H9 (cell line): Measurements from ENCODE around the gene OAF. TPM values are rescaled to one million over a fixed set of nuclear protein-coding genes. Genes with fewer than 3 reads are reported as not detected.

Experiments used
- DNase-seq: peaks from one replicate; pipeline ENCODE4 v3.0.0-alpha.2; 2017
- H2AFZ ChIP-seq: one replicate; pipeline ENCODE4 v1.6.1; 2013; ENCODE audit warnings: mild to moderate bottlenecking, low read length, control low read depth, moderate library complexity
- H2AK5ac ChIP-seq: 2 replicates; pipeline ENCODE4 v1.6.1; 2013; ENCODE audit warnings: low read length, control low read depth, mixed read lengths; ENCODE audit not compliant: insufficient read length
- H2BK120ac ChIP-seq: one replicate; pipeline ENCODE4 v1.6.1; 2013; ENCODE audit warnings: low read depth, mild to moderate bottlenecking, low read length, control low read depth, inconsistent platforms; ENCODE audit not compliant: poor library complexity, severe bottlenecking
- H2BK12ac ChIP-seq: 2 replicates; pipeline ENCODE4 v1.6.1; 2013; ENCODE audit warnings: low read length, control low read depth, mixed read lengths, low read depth; ENCODE audit not compliant: insufficient read length
- H2BK15ac ChIP-seq: 2 replicates; pipeline ENCODE4 v1.6.1; 2013; ENCODE audit warnings: low read depth, low read length, control low read depth
- H2BK20ac ChIP-seq: one replicate; pipeline ENCODE4 v1.6.1; 2013; ENCODE audit warnings: low read depth, mild to moderate bottlenecking, low read length, control low read depth, inconsistent platforms; ENCODE audit not compliant: poor library complexity, severe bottlenecking
- H2BK5ac ChIP-seq: 2 replicates; pipeline ENCODE4 v1.6.1; 2013; ENCODE audit warnings: low read length, control low read depth, mixed read lengths; ENCODE audit not compliant: insufficient read length
- H3K14ac ChIP-seq: 2 replicates; pipeline ENCODE4 v1.6.1; 2013; ENCODE audit warnings: low read length, control low read depth; ENCODE audit not compliant: insufficient read depth
- H3K18ac ChIP-seq: 2 replicates; pipeline ENCODE4 v1.6.1; 2013; ENCODE audit warnings: low read depth, mild to moderate bottlenecking, mixed read lengths, low read length, control low read depth; ENCODE audit not compliant: insufficient read length
- H3K23ac ChIP-seq: 2 replicates; pipeline ENCODE4 v1.6.1; 2013; ENCODE audit warnings: low read length, control low read depth, mixed read lengths, low read depth; ENCODE audit not compliant: insufficient read length
- H3K23me2 ChIP-seq: 2 replicates; pipeline ENCODE4 v1.6.1; 2013; ENCODE audit warnings: low read depth, mild to moderate bottlenecking, mixed read lengths, low read length, control low read depth; ENCODE audit not compliant: insufficient read length, poor library complexity, severe bottlenecking
- H3K27ac ChIP-seq: 2 replicates; pipeline ENCODE4 v1.5.1; 2013; ENCODE audit warnings: low read length, control low read depth, mixed read lengths, low read depth; ENCODE audit not compliant: insufficient read length
- H3K27me3 ChIP-seq: 2 replicates; pipeline ENCODE4 v1.6.1; 2013; ENCODE audit warnings: low read length, control low read depth, inconsistent platforms; ENCODE audit not compliant: insufficient read depth
- H3K4ac ChIP-seq: 2 replicates; pipeline ENCODE4 v1.6.1; 2013; ENCODE audit warnings: low read depth, mild to moderate bottlenecking, control low read depth, inconsistent platforms, low read length, moderate library complexity
- H3K4me1 ChIP-seq: 2 replicates; pipeline ENCODE4 v1.6.1; 2013; ENCODE audit warnings: low read length, control low read depth, inconsistent platforms; ENCODE audit not compliant: insufficient read depth
- H3K4me2 ChIP-seq: 2 replicates; pipeline ENCODE4 v1.6.1; 2013; ENCODE audit warnings: low read length, control low read depth, mixed read lengths; ENCODE audit not compliant: insufficient read length, insufficient read depth
- H3K56ac ChIP-seq: 2 replicates; pipeline ENCODE4 v1.6.1; 2013; ENCODE audit warnings: low read depth, mild to moderate bottlenecking, mixed read lengths, low read length, control low read depth; ENCODE audit not compliant: insufficient read length
- H3K79me1 ChIP-seq: 2 replicates; pipeline ENCODE4 v1.6.1; 2013; ENCODE audit warnings: low read depth, mild to moderate bottlenecking, moderate library complexity, low read length, control low read depth, inconsistent platforms; ENCODE audit not compliant: insufficient read depth, poor library complexity, severe bottlenecking
- H3K79me2 ChIP-seq: 2 replicates; pipeline ENCODE4 v1.6.1; 2013; ENCODE audit warnings: low read length, control low read depth, inconsistent platforms; ENCODE audit not compliant: insufficient read depth
- H3K9ac ChIP-seq: 2 replicates; pipeline ENCODE4 v1.6.1; 2013; ENCODE audit warnings: low read length, control low read depth, mixed read lengths; ENCODE audit not compliant: insufficient read length; ENCODE audit errors: extremely low read depth
- H3K9me3 ChIP-seq: one replicate; pipeline ENCODE4 v1.6.1; 2013; ENCODE audit warnings: low read depth, low read length, inconsistent platforms; ENCODE audit not compliant: control insufficient read depth
- H3T11ph ChIP-seq: one replicate; pipeline ENCODE4 v1.6.1; 2013; ENCODE audit warnings: mild to moderate bottlenecking, low read length, control low read depth, inconsistent platforms
- H4K20me1 ChIP-seq: one replicate; pipeline ENCODE4 v1.6.1; 2013; ENCODE audit not compliant: control insufficient read depth, insufficient read length, insufficient read depth
- H4K5ac ChIP-seq: 2 replicates; pipeline ENCODE4 v1.6.1; 2013; ENCODE audit warnings: low read depth, mild to moderate bottlenecking, mixed read lengths, low read length, control low read depth; ENCODE audit not compliant: insufficient read length
- H4K8ac ChIP-seq: replicated peaks from 2 replicates; pipeline ENCODE4 v1.6.1; 2013; ENCODE audit warnings: low read length, control low read depth, mixed read lengths, low read depth; ENCODE audit not compliant: insufficient read length
- H4K91ac ChIP-seq: 2 replicates; pipeline ENCODE4 v1.6.1; 2013; ENCODE audit warnings: low read depth, mild to moderate bottlenecking, moderate library complexity, mixed read lengths, low read length, control low read depth; ENCODE audit not compliant: insufficient read length
- H3K27ac Mint-ChIP-seq, 3 experiments: 2 replicates in 2 of 3; 3 replicates in 1 of 3; pipeline ENCODE4 v1.8.0; 2020 to 2021; ENCODE audit warnings: mixed read lengths in 3 of 3, mild to moderate bottlenecking in 1 of 3, moderate library complexity in 1 of 3
- H3K27me3 Mint-ChIP-seq: 2 replicates; pipeline ENCODE4 v1.8.0; 2021; ENCODE audit warnings: low read depth, mild to moderate bottlenecking, moderate library complexity, mixed read lengths
- H3K36me3 Mint-ChIP-seq, 3 experiments: 2 replicates in 2 of 3; 3 replicates in 1 of 3; pipeline ENCODE4 v1.8.0; 2020 to 2021; ENCODE audit warnings: low read depth in 3 of 3, mixed read lengths in 3 of 3; ENCODE audit not compliant: insufficient read depth in 1 of 3
- H3K4me1 Mint-ChIP-seq, 2 experiments: 2 replicates each; pipeline ENCODE4 v1.8.0; 2020; ENCODE audit warnings: mixed read lengths in 2 of 2
- H3K4me3 Mint-ChIP-seq, 2 experiments: 2 replicates in 1 of 2; 3 replicates in 1 of 2; pipeline ENCODE4 v1.8.0; 2020 to 2021; ENCODE audit warnings: mild to moderate bottlenecking in 2 of 2, mixed read lengths in 2 of 2, moderate library complexity in 1 of 2
- H3K9me3 Mint-ChIP-seq, 2 experiments: 2 replicates in 1 of 2; 3 replicates in 1 of 2; pipeline ENCODE4 v1.8.0; 2020; ENCODE audit warnings: mild to moderate bottlenecking in 2 of 2, mixed read lengths in 2 of 2, moderate library complexity in 1 of 2
- CTCF ChIP-seq: fragments of 200-600 bp; sonication (generic); conservative IDR thresholded peaks from 3 replicates; pipeline ENCODE4 v1.8.0; 2021; ENCODE audit warnings: antibody characterized with exemption, mild to moderate bottlenecking
- WGBS: extraction: QIAGEN DNeasy Blood & Tissue Kit; methylation state at CpG from one replicate; pipeline ENCODE4 v1.1.7; 2013; ENCODE audit warnings: missing lambda C conversion rate, low lambda C conversion rate, mixed read lengths; ENCODE audit not compliant: insufficient read length; ENCODE audit errors: extremely low coverage; 5-methylcytosine and 5-hydroxymethylcytosine counted together
- total RNA-seq: library from RNA; stranded (reverse); gene quantifications from 2 replicates; pipeline ENCODE4 v1.2.1, GENCODE V29; 2021

OAF gene
- total RNA-seq, 1 experiment from 2014 or later, result 1.1 TPM

- H3K36me3 Mint-ChIP-seq, result no peaks in the 10 kb centered on the region
- no peaks in the 10 kb centered on the region; the same call in 1 of the 2 replicates for H3K4me1 ChIP-seq
- H2BK12ac ChIP-seq, result no peak overlapping the region
- no peak overlapping the region for H2BK15ac ChIP-seq
- H3T11ph ChIP-seq, result no peak overlapping the region
- TF ChIP-seq CTCF, result no peak
- H3K4me2 ChIP-seq, result no peak overlapping the region
- peaks cover 25% of the 10 kb centered on the region for H3K27me3 ChIP-seq
- H3K27ac Mint-ChIP-seq, result no peak overlapping the region
- no peaks in the 10 kb centered on the region for H4K20me1 ChIP-seq
- H3K4me3 Mint-ChIP-seq, result no peak overlapping the region
- H2BK120ac ChIP-seq, result no peak overlapping the region
- WGBS, result no CpG with 5 or more reads among the region's 12 CpGs
- H3K9ac ChIP-seq, result no peak overlapping the region
- H3K4me1 Mint-ChIP-seq, result peaks cover 7 to 14% of the 10 kb centered on the region in 2 experiments
- no peak overlapping the region for H2BK20ac ChIP-seq
- no peak overlapping the region for H3K23ac ChIP-seq
- H3K18ac ChIP-seq, result no peak overlapping the region
- H3K27me3 Mint-ChIP-seq, result peaks cover 98% of the 10 kb centered on the region
- H4K5ac ChIP-seq, result no peak overlapping the region
- H2AFZ ChIP-seq, result no peak overlapping the region
- H3K23me2 ChIP-seq, result peaks cover 10% of the 10 kb centered on the region
- H3K9me3 ChIP-seq, result no peaks in the 10 kb centered on the region
- no peak overlapping the region for H3K27ac ChIP-seq
- no peak overlapping the region for H2BK5ac ChIP-seq
- H3K79me2 ChIP-seq, result no peaks in the 10 kb centered on the region
- no peak overlapping the region for H4K8ac ChIP-seq
- no peak overlapping the region for H3K4ac ChIP-seq
- no peak overlapping the region for H2AK5ac ChIP-seq
- no peak overlapping the region for H3K14ac ChIP-seq
- H3K56ac ChIP-seq, result no peak overlapping the region
- H3K9me3 Mint-ChIP-seq, result peaks cover 0 to 6% of the 10 kb centered on the region in 2 experiments; a peak in 2 of 5 replicates
- no peaks in the 10 kb centered on the region for H3K79me1 ChIP-seq
- no peak overlapping the region for H4K91ac ChIP-seq
- no peak for DNase-seq
Observed at GRCh38 chr11:120170741-120171261, 40.0 kb upstream of the OAF start.
